H9 (cell line): Measurements from ENCODE around the gene PROCR. TPM values are rescaled to one million over a fixed set of nuclear protein-coding genes. Genes with fewer than 3 reads are reported as not detected.
A peak's percentile ranks its signal among the peaks of the same experiment; 100 is the strongest.

Experiments used
- DNase-seq: peaks from one replicate; pipeline ENCODE4 v3.0.0-alpha.2; 2017
- H2AFZ ChIP-seq: one replicate; pipeline ENCODE4 v1.6.1; 2013; ENCODE audit warnings: mild to moderate bottlenecking, low read length, control low read depth, moderate library complexity
- H2AK5ac ChIP-seq: 2 replicates; pipeline ENCODE4 v1.6.1; 2013; ENCODE audit warnings: low read length, control low read depth, mixed read lengths; ENCODE audit not compliant: insufficient read length
- H2BK120ac ChIP-seq: one replicate; pipeline ENCODE4 v1.6.1; 2013; ENCODE audit warnings: low read depth, mild to moderate bottlenecking, low read length, control low read depth, inconsistent platforms; ENCODE audit not compliant: poor library complexity, severe bottlenecking
- H2BK12ac ChIP-seq: 2 replicates; pipeline ENCODE4 v1.6.1; 2013; ENCODE audit warnings: low read length, control low read depth, mixed read lengths, low read depth; ENCODE audit not compliant: insufficient read length
- H2BK15ac ChIP-seq: 2 replicates; pipeline ENCODE4 v1.6.1; 2013; ENCODE audit warnings: low read depth, low read length, control low read depth
- H2BK20ac ChIP-seq: one replicate; pipeline ENCODE4 v1.6.1; 2013; ENCODE audit warnings: low read depth, mild to moderate bottlenecking, low read length, control low read depth, inconsistent platforms; ENCODE audit not compliant: poor library complexity, severe bottlenecking
- H2BK5ac ChIP-seq: 2 replicates; pipeline ENCODE4 v1.6.1; 2013; ENCODE audit warnings: low read length, control low read depth, mixed read lengths; ENCODE audit not compliant: insufficient read length
- H3K14ac ChIP-seq: 2 replicates; pipeline ENCODE4 v1.6.1; 2013; ENCODE audit warnings: low read length, control low read depth; ENCODE audit not compliant: insufficient read depth
- H3K18ac ChIP-seq: 2 replicates; pipeline ENCODE4 v1.6.1; 2013; ENCODE audit warnings: low read depth, mild to moderate bottlenecking, mixed read lengths, low read length, control low read depth; ENCODE audit not compliant: insufficient read length
- H3K23ac ChIP-seq: 2 replicates; pipeline ENCODE4 v1.6.1; 2013; ENCODE audit warnings: low read length, control low read depth, mixed read lengths, low read depth; ENCODE audit not compliant: insufficient read length
- H3K23me2 ChIP-seq: 2 replicates; pipeline ENCODE4 v1.6.1; 2013; ENCODE audit warnings: low read depth, mild to moderate bottlenecking, mixed read lengths, low read length, control low read depth; ENCODE audit not compliant: insufficient read length, poor library complexity, severe bottlenecking
- H3K27ac ChIP-seq: 2 replicates; pipeline ENCODE4 v1.5.1; 2013; ENCODE audit warnings: low read length, control low read depth, mixed read lengths, low read depth; ENCODE audit not compliant: insufficient read length
- H3K27me3 ChIP-seq: 2 replicates; pipeline ENCODE4 v1.6.1; 2013; ENCODE audit warnings: low read length, control low read depth, inconsistent platforms; ENCODE audit not compliant: insufficient read depth
- H3K4ac ChIP-seq: 2 replicates; pipeline ENCODE4 v1.6.1; 2013; ENCODE audit warnings: low read depth, mild to moderate bottlenecking, control low read depth, inconsistent platforms, low read length, moderate library complexity
- H3K4me1 ChIP-seq: 2 replicates; pipeline ENCODE4 v1.6.1; 2013; ENCODE audit warnings: low read length, control low read depth, inconsistent platforms; ENCODE audit not compliant: insufficient read depth
- H3K4me2 ChIP-seq: 2 replicates; pipeline ENCODE4 v1.6.1; 2013; ENCODE audit warnings: low read length, control low read depth, mixed read lengths; ENCODE audit not compliant: insufficient read length, insufficient read depth
- H3K56ac ChIP-seq: 2 replicates; pipeline ENCODE4 v1.6.1; 2013; ENCODE audit warnings: low read depth, mild to moderate bottlenecking, mixed read lengths, low read length, control low read depth; ENCODE audit not compliant: insufficient read length
- H3K79me1 ChIP-seq: 2 replicates; pipeline ENCODE4 v1.6.1; 2013; ENCODE audit warnings: low read depth, mild to moderate bottlenecking, moderate library complexity, low read length, control low read depth, inconsistent platforms; ENCODE audit not compliant: insufficient read depth, poor library complexity, severe bottlenecking
- H3K79me2 ChIP-seq: 2 replicates; pipeline ENCODE4 v1.6.1; 2013; ENCODE audit warnings: low read length, control low read depth, inconsistent platforms; ENCODE audit not compliant: insufficient read depth
- H3K9ac ChIP-seq: 2 replicates; pipeline ENCODE4 v1.6.1; 2013; ENCODE audit warnings: low read length, control low read depth, mixed read lengths; ENCODE audit not compliant: insufficient read length; ENCODE audit errors: extremely low read depth
- H3K9me3 ChIP-seq: one replicate; pipeline ENCODE4 v1.6.1; 2013; ENCODE audit warnings: low read depth, low read length, inconsistent platforms; ENCODE audit not compliant: control insufficient read depth
- H3T11ph ChIP-seq: one replicate; pipeline ENCODE4 v1.6.1; 2013; ENCODE audit warnings: mild to moderate bottlenecking, low read length, control low read depth, inconsistent platforms
- H4K20me1 ChIP-seq: one replicate; pipeline ENCODE4 v1.6.1; 2013; ENCODE audit not compliant: control insufficient read depth, insufficient read length, insufficient read depth
- H4K5ac ChIP-seq: 2 replicates; pipeline ENCODE4 v1.6.1; 2013; ENCODE audit warnings: low read depth, mild to moderate bottlenecking, mixed read lengths, low read length, control low read depth; ENCODE audit not compliant: insufficient read length
- H4K8ac ChIP-seq: replicated peaks from 2 replicates; pipeline ENCODE4 v1.6.1; 2013; ENCODE audit warnings: low read length, control low read depth, mixed read lengths, low read depth; ENCODE audit not compliant: insufficient read length
- H4K91ac ChIP-seq: 2 replicates; pipeline ENCODE4 v1.6.1; 2013; ENCODE audit warnings: low read depth, mild to moderate bottlenecking, moderate library complexity, mixed read lengths, low read length, control low read depth; ENCODE audit not compliant: insufficient read length
- H3K27ac Mint-ChIP-seq, 3 experiments: 2 replicates in 2 of 3; 3 replicates in 1 of 3; pipeline ENCODE4 v1.8.0; 2020 to 2021; ENCODE audit warnings: mixed read lengths in 3 of 3, mild to moderate bottlenecking in 1 of 3, moderate library complexity in 1 of 3
- H3K27me3 Mint-ChIP-seq: 2 replicates; pipeline ENCODE4 v1.8.0; 2021; ENCODE audit warnings: low read depth, mild to moderate bottlenecking, moderate library complexity, mixed read lengths
- H3K36me3 Mint-ChIP-seq, 3 experiments: 2 replicates in 2 of 3; 3 replicates in 1 of 3; pipeline ENCODE4 v1.8.0; 2020 to 2021; ENCODE audit warnings: low read depth in 3 of 3, mixed read lengths in 3 of 3; ENCODE audit not compliant: insufficient read depth in 1 of 3
- H3K4me1 Mint-ChIP-seq, 2 experiments: 2 replicates each; pipeline ENCODE4 v1.8.0; 2020; ENCODE audit warnings: mixed read lengths in 2 of 2
- H3K4me3 Mint-ChIP-seq, 2 experiments: 2 replicates in 1 of 2; 3 replicates in 1 of 2; pipeline ENCODE4 v1.8.0; 2020 to 2021; ENCODE audit warnings: mild to moderate bottlenecking in 2 of 2, mixed read lengths in 2 of 2, moderate library complexity in 1 of 2
- H3K9me3 Mint-ChIP-seq, 2 experiments: 2 replicates in 1 of 2; 3 replicates in 1 of 2; pipeline ENCODE4 v1.8.0; 2020; ENCODE audit warnings: mild to moderate bottlenecking in 2 of 2, mixed read lengths in 2 of 2, moderate library complexity in 1 of 2
- CTCF ChIP-seq: fragments of 200-600 bp; sonication (generic); conservative IDR thresholded peaks from 3 replicates; pipeline ENCODE4 v1.8.0; 2021; ENCODE audit warnings: antibody characterized with exemption, mild to moderate bottlenecking
- WGBS: extraction: QIAGEN DNeasy Blood & Tissue Kit; methylation state at CpG from one replicate; pipeline ENCODE4 v1.1.7; 2013; ENCODE audit warnings: missing lambda C conversion rate, low lambda C conversion rate, mixed read lengths; ENCODE audit not compliant: insufficient read length; ENCODE audit errors: extremely low coverage; 5-methylcytosine and 5-hydroxymethylcytosine counted together
- total RNA-seq: library from RNA; stranded (reverse); gene quantifications from 2 replicates; pipeline ENCODE4 v1.2.1, GENCODE V29; 2021

Gene PROCR
- total RNA-seq, 1 experiment from 2014 or later, result 6.4 TPM

- Histone ChIP-seq H2BK12ac (no peak overlapping the region), H3K23me2 (peaks cover 11% of the 10 kb centered on the region), H3K9me3 (no peaks in the 10 kb centered on the region), H3K23ac (no peak overlapping the region), H2BK15ac (no peak overlapping the region), H4K5ac (no peak overlapping the region), H3K14ac (no peak overlapping the region), H3K4ac (no peak overlapping the region), H4K20me1 (no peaks in the 10 kb centered on the region), H3K18ac (no peak overlapping the region), H4K91ac (no peak overlapping the region), H2BK5ac (no peak overlapping the region), H3K4me1 (peaks cover 4% of the 10 kb centered on the region; the same call in 1 of the 2 replicates), H3K9ac (peak overlapping the region; percentile 3), H3K79me2 (no peaks in the 10 kb centered on the region), H3T11ph (no peak overlapping the region), H3K79me1 (no peaks in the 10 kb centered on the region), H2BK20ac (no peak overlapping the region), H2AK5ac (no peak overlapping the region), H2BK120ac (no peak overlapping the region), H3K56ac (no peak overlapping the region), H3K27ac (no peak overlapping the region), H2AFZ (no peak overlapping the region), H3K27me3 (no peaks in the 10 kb centered on the region; the same call in 1 of the 2 replicates), H3K4me2 (peak overlapping the region; percentile 50), H4K8ac (no peak overlapping the region)
- TF ChIP-seq CTCF, result no peak
- Mint-ChIP-seq H3K4me1 (peaks cover 22 to 37% of the 10 kb centered on the region in 2 experiments), H3K27ac (peak overlapping the region in 1 of 3 experiments; percentile 14; a peak in 1 of 7 replicates), H3K4me3 (peak overlapping the region; percentile 52 to 79; a peak in 4 of 5 replicates), H3K36me3 (peaks cover 10 to 14% (median 10%) of the 10 kb centered on the region in 3 experiments), H3K27me3 (peaks cover 36% of the 10 kb centered on the region), H3K9me3 (no peaks in the 10 kb centered on the region)
- WGBS, result no CpG with 5 or more reads among the region's 3 CpGs
- DNase-seq, result no peak
These were observed 548 bp downstream of the PROCR start for GRCh38 chr20:35172434-35172806.
